ENCODE data around the gene DKK3.

Gene DKK3

GRCh38 chr11:11981840-11982239, 26.6 kb downstream of the DKK3 start:
- DNase-seq (ENCODE audit: low read depth): no peak

- DNase-seq (ENCODE audit: low read depth): no peak
These were observed 27.1 kb downstream of the DKK3 start for GRCh38 chr11:11981364-11981763.

- DNase-seq (ENCODE audit: low read depth): no peak
These were observed 27.6 kb downstream of the DKK3 start for GRCh38 chr11:11980841-11981308.

DNA sequence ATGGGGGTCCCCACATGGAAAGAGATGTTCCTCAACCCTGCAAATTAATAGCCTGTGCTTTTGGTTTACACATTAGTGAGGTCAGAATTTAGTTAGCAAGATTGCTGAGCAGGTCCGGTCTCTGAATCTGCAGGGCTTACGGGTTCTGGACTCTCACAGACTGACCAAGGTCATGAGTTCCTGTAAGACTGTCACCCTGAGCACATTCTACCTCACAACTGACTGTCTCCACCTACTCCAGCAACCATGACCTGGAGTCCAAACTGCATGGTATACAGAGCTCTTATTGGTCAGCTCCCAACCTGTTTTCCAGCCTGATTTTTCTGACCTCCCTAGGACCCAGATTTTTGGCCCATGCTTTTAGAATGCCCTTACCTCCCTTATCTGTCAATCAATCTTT, 28.2 kb downstream of the DKK3 start:
- no peak for DNase-seq (ENCODE audit: low read depth)

DNA sequence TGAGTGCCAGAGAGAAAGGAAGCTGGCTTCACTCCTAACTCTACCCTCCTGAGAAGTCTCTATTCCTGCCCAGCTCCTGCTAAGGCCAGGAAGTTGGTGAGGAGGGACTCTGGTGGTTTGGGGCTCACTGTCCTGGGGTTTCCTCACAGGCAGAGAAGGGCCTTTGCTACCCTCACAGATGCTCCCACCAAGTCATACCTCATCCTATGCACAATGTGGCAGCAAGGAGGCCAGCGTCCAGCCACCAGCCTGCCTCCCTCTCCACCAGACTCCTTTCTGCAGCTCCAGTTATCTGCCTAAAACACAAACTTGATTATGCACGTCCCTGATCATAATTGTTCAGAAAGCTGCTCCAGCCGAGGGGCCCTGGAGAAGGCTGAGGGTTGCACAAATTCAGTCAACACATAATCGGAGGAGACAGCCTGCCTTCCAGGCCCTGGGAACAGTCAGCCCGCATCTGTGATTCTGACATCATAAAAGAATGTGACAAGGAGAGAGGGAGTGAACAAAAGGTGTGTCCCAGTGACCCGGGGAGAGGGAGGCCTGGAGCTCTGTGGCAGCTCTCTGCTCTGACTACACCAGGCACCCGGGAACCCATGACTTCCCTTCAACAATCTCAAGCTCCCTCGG, 28.8 kb downstream of the DKK3 start:
- DNase-seq (ENCODE audit: low read depth): no peak

DNA sequence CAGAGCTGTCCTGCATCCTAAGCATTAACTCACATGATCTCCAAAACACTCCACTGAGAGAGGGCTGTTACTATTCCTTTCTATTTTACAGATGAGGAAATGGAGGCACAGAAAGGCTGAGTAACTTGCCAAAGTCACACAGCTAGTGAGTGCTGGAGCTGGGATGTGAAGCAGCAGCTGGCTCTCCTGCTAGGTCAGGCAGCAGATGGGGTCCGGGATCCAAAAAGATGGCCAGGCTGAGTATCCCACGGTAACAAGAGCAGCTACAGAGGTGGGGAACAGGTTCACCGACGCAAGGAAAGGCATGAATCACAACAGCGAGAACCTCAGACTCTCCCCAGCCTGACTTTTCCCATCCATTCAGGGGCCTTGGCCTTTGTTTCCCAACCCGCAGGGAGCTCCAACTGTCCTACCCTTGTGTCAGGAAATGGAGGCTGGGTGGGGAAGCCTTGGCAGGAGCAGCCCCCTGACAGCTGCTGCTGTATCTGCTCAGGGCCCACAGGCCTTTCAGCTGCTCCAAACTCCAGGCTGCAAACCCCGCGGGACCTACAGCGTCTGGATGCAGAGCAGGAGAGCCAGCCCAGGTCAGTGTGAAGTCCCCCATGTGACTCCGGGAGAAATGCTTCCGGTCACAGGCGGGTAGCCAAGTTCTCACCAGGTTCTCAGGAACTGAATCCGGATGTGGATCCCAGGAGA, 29.5 kb downstream of the DKK3 start:
- DNase-seq (ENCODE audit: low read depth): no peak

GRCh38 chr11:11978098-11978637, 30.3 kb downstream of the DKK3 start:
- DNase-seq (ENCODE audit: low read depth): no peak

- peak; percentile 95 for DNase-seq (ENCODE audit: low read depth)
These were observed 31.1 kb downstream of the DKK3 start for GRCh38 chr11:11977206-11977938.

DNA sequence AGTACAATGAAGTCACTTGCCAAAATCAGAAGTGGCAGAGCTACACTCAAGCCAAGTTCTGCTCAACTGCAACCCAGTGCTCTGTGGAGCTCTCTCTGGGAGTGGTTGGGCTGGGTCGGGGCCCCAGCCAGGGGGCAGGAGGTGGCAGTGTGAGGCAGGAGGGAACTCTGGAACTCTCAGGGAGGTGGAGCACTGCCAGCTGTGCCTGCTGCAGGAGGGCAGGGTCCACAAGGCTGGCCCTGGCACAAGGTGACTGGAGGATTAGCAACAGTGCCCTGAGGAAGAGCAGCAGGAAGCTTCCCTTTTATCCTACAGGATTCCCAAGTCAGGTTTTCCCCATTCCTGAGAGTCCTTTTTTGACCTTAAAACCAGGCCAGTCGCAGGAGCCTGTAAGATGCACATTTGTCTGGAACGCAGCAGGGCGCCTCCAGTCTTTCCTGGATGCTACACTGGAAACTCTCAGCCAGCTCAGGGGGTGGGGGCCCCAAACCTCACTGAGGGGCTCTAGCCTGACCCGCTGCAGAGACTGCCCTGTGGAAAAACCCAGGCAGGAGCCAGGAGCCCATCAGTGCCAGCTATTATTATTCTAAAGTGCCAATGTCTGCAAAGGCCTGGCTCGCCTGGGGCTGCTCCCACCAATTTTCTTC, 31.8 kb downstream of the DKK3 start:
- DNase-seq (ENCODE audit: low read depth): no peak

DNA sequence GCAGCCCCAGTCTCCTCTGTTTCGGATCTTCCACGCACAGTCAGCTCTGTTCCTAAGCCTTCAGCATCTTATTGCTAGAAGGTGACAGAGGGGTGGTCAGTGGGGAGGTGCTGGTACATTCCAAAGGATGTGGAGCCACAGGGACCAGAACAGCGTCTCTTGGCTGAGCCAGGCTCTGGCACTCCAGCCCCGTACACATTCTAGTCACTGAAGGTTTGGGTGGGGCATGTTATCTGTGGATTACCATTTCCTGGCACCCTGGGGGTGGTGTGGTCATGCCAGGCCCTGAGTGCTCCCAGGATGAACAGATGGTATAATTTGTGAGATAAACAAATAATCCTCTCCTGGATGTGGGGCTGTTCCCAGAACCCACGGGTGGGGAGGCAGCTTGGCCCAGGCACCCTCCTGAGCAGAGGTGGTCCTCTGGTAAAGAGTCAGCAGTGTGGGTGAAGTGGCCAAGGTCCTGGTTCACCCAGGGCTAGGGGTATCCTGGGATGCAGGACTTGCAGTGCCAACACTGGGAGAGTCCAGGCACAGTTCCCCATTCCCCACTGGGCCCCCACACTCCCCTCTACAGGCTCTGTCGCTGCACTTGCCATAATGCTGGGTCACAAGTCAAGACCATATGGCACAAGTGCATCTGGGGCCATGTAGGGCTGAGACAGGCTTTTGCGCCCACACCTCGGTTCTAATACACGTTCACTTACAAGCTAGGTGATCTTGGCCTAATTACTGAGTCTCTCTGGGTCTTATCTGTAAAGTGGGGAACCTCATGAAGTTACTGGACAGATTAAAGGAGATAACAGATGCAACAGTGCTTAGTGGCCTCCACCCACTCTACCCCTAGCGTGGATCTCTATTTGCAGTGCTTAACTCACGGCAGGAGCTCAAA, 33.0 kb downstream of the DKK3 start:
- DNase-seq (ENCODE audit: low read depth): no peak

DNA sequence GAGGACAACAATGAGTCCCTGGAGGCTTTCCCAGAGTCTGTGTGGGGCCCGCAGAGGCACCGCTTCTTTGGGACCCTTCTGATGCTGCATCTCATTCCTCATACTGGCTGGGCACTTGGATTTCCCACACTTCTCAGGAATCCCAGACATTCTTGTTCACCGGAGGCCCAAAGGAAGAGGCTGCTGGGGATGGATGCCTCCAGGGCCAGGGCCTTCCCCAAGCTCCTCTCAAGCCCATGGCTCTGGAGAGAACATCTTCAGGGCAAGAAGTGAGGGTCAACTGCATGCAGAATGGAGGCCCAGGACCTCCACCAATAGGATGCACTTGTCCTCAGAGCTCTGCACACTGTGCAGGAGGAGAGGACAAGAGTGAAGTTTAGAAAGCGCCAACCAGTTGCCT, 34.6 kb downstream of the DKK3 start:
- no peak for DNase-seq (ENCODE audit: low read depth)

DNA sequence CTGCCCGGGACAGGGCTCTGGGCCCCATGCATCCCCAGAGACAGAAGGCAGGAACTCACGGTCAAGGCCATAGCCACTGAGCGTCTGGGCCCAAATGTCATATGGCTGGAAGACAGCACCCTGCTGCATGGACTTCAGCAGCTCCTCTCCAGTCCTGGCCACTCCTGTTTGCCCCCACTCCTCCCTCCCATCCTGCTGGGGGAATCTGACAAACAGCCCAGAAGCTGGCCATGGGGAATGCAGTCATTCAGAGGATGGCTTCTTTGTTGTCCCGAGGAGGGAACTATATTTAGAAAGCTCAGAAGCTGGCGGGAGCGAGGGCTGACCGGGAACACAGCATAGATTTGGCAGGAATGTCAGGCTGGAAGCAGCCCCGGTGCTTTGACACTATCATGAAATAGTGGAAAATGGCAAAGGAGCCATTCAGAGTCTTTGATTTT, 35.0 kb downstream of the DKK3 start:
- no peak for DNase-seq (ENCODE audit: low read depth)

DNA sequence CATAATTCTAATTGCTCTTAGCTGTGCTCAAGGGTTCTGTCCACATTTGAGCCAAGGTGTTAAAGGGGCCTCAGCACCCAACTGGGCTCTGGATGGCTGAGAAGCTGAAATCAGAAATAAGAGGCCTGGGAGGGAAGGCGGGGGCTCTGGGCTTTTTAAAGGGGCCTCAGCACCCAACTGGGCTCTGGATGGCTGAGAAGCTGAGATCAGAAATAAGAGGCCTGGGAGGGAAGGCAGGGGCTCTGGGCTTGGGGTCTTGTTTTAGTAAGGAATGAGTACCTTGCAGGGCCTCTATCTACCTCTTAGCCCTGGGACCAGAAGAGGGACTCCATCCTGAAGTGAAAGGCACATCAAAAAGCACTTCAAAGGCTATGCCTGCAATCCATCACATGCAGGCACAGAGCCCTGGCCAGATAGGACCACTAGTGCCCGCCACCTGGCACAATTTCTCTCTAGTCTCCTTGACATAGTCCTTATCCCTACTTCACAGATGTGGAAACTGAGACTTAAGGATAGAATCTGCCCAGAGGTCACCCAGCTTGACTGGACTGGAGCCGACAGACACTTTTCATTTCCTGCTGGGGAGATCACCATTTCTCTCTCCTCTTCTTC, 35.6 kb downstream of the DKK3 start:
- no peak for DNase-seq (ENCODE audit: low read depth)

DNA sequence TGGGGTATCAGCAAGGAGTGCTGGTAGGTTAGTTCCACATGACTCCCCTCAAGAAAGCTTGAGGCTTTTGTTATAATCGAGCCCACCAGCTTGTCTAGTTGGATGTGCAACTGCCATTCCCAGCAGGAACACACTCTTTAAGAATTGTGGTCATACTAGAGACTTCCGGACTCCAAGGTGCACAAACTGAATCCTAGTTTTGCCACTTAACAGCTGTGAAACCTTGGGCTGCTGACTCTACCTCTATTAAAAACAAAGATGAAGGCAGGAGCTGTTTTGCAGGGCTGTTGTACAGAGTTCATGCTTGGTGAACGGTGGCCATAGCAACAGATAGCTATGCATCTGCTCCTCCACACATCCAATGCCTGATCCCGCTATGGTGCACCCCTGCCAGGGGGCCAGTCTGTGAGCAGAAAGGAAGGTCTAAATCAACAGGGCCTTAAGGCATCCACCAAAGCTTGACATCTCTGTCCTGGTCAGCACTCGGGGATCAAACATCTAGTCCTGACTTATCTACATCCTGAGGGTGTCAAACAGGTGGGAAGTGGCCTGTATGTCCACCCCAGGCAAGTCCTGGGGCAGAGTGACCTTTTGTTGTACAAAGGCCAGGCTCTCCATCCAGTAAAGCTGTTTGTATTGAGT, 36.4 kb downstream of the DKK3 start:
- no peak for DNase-seq (ENCODE audit: low read depth)

GRCh38 chr11:11970556-11970955, 37.9 kb downstream of the DKK3 start:
- DNase-seq (ENCODE audit: low read depth): no peak

GRCh38 chr11:11969380-11970215, 38.8 kb downstream of the DKK3 start:
- DNase-seq (ENCODE audit: low read depth): no peak

DNA sequence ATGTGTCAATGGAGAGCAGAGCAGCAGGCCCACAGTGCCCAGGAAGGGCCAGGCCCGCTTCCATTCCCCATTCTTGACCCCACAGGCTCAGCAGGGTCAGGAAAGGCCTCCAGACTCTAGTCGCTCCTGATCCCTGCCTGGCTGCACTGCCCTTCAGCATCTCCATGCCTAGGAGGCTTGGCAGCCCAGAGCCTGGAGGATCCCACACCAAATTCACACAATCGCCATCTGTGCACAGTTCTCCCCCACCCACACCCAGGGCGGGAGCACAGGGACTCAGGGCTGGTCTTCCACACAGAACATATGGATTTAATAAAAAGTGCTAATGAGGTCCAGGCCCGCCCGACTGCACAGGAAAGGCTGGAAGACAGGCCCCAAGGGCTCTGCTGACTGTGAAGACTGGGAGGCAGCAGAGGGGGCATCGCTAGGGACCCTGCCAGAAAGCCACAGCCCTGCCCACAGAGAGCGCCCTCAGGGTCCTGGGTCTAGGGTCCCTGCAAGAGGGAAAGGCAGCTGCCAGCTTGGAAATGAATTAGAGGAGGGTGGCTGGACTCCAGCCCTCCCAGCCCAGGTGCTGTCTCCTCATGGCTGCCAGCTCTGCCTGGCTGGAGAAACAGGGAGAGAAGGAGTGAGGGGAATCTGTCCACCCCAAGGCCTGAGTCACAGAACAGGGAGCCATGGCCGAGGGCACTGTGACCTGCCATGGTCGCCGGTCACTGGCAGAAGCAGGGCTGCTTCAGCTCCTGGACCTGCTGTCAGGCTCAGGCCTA, 39.7 kb downstream of the DKK3 start:
- no peak for DNase-seq (ENCODE audit: low read depth)

DNA sequence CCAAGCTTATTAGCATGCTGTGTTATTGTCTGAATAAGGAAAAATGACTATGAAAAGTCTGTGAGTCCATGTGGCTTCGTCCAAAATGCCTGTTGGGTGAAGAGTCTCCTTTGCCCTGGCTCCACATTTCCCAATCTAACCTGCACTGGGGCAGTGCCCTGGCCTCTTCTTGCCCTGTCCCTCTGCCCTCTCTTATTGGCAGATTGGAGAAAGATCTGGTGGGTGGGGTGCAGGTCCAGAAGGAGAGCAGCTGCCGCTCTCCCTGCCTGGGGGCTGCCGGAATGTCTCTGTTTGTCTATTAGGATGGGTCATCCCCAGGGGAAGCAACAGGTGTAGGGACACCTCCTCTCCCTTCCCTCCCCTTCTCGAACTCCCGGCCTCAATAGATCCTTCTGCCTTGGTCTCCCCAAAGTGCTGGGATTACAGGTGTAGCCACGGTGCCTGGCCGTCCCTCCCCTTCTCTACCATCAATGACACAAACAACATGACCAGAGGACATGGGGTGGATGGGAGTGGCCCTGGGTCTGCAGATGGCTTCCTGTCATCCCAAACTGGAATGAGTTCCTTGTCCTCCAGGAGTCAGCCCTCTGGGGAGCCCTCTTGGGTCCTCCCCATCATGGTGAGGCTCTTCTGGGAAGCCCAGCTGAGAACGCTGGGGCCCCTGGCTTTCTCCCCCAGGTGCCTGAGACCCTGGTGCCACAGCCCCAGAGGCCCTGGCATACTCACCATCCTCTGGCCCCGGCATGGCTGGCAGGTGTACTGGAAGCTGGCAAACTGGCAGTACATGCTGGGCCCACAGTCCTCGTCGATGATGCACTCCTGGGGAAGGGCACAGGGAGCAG, 40.5 kb downstream of the DKK3 start:
- no peak for DNase-seq (ENCODE audit: low read depth)

All from HS-27A (cell line).